Esophagus squamous epithelium (tissue), 4 donors: ENCODE measurements around the gene PEX13.

Experiments used
- POLR2A ChIP-seq, 4 donors: fragments of 450-650 bp; IDR thresholded peaks; one replicate each; pipeline ENCODE4 v1.6.1; 2017; ENCODE audit warnings: antibody characterized with exemption in 4 of 4, mild to moderate bottlenecking in 4 of 4, moderate library complexity in 3 of 4
- TF ChIP-seq, protein P1 (sequence below), 6 experiments: fragments of 450-650 bp in 4 of 6; fragments of 200-600 bp in 2 of 6; sonication (generic) in 2 of 6; IDR thresholded peaks; one replicate each; pipeline ENCODE4 v1.5.1; 2016 to 2019; ENCODE audit warnings: antibody characterized with exemption in 6 of 6, mild to moderate bottlenecking in 4 of 6, moderate library complexity in 4 of 6

DNA sequence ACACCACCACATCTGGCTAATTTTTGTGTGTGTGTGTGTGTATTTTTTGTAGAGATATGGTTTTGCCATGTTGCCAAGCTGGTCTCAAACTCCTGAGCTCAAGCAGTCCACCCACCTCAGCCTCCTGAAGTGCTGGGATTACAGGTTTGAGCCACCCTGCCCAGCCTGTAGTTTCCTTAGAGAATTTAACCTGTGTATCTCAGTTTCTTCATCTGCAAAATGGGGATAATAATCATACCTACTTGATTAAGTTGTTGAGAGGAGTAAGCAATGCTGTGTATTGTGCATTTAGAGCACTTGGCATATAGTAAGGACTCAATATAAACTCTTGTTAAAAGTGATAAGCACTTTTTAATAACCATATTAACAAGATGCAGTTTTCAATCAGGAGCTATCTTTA lies 41.9 kb downstream of the PEX13 start:
- TF ChIP-seq, protein P1, sequence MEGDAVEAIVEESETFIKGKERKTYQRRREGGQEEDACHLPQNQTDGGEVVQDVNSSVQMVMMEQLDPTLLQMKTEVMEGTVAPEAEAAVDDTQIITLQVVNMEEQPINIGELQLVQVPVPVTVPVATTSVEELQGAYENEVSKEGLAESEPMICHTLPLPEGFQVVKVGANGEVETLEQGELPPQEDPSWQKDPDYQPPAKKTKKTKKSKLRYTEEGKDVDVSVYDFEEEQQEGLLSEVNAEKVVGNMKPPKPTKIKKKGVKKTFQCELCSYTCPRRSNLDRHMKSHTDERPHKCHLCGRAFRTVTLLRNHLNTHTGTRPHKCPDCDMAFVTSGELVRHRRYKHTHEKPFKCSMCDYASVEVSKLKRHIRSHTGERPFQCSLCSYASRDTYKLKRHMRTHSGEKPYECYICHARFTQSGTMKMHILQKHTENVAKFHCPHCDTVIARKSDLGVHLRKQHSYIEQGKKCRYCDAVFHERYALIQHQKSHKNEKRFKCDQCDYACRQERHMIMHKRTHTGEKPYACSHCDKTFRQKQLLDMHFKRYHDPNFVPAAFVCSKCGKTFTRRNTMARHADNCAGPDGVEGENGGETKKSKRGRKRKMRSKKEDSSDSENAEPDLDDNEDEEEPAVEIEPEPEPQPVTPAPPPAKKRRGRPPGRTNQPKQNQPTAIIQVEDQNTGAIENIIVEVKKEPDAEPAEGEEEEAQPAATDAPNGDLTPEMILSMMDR (IDR thresholded peaks at IDR 0.05), result no peak
- no peak for TF ChIP-seq POLR2A (IDR thresholded peaks at IDR 0.05)
